H9 (cell line): ENCODE measurements around the gene CCL11. TPM values are rescaled to one million over a fixed set of nuclear protein-coding genes. Genes with fewer than 3 reads are reported as not detected.

Experiments used
- DNase-seq: peaks from one replicate; pipeline ENCODE4 v3.0.0-alpha.2; 2017
- H2AFZ ChIP-seq: one replicate; pipeline ENCODE4 v1.6.1; 2013; ENCODE audit warnings: mild to moderate bottlenecking, low read length, control low read depth, moderate library complexity
- H2AK5ac ChIP-seq: 2 replicates; pipeline ENCODE4 v1.6.1; 2013; ENCODE audit warnings: low read length, control low read depth, mixed read lengths; ENCODE audit not compliant: insufficient read length
- H2BK120ac ChIP-seq: one replicate; pipeline ENCODE4 v1.6.1; 2013; ENCODE audit warnings: low read depth, mild to moderate bottlenecking, low read length, control low read depth, inconsistent platforms; ENCODE audit not compliant: poor library complexity, severe bottlenecking
- H2BK12ac ChIP-seq: 2 replicates; pipeline ENCODE4 v1.6.1; 2013; ENCODE audit warnings: low read length, control low read depth, mixed read lengths, low read depth; ENCODE audit not compliant: insufficient read length
- H2BK15ac ChIP-seq: 2 replicates; pipeline ENCODE4 v1.6.1; 2013; ENCODE audit warnings: low read depth, low read length, control low read depth
- H2BK20ac ChIP-seq: one replicate; pipeline ENCODE4 v1.6.1; 2013; ENCODE audit warnings: low read depth, mild to moderate bottlenecking, low read length, control low read depth, inconsistent platforms; ENCODE audit not compliant: poor library complexity, severe bottlenecking
- H2BK5ac ChIP-seq: 2 replicates; pipeline ENCODE4 v1.6.1; 2013; ENCODE audit warnings: low read length, control low read depth, mixed read lengths; ENCODE audit not compliant: insufficient read length
- H3K14ac ChIP-seq: 2 replicates; pipeline ENCODE4 v1.6.1; 2013; ENCODE audit warnings: low read length, control low read depth; ENCODE audit not compliant: insufficient read depth
- H3K18ac ChIP-seq: 2 replicates; pipeline ENCODE4 v1.6.1; 2013; ENCODE audit warnings: low read depth, mild to moderate bottlenecking, mixed read lengths, low read length, control low read depth; ENCODE audit not compliant: insufficient read length
- H3K23ac ChIP-seq: 2 replicates; pipeline ENCODE4 v1.6.1; 2013; ENCODE audit warnings: low read length, control low read depth, mixed read lengths, low read depth; ENCODE audit not compliant: insufficient read length
- H3K23me2 ChIP-seq: 2 replicates; pipeline ENCODE4 v1.6.1; 2013; ENCODE audit warnings: low read depth, mild to moderate bottlenecking, mixed read lengths, low read length, control low read depth; ENCODE audit not compliant: insufficient read length, poor library complexity, severe bottlenecking
- H3K27ac ChIP-seq: 2 replicates; pipeline ENCODE4 v1.5.1; 2013; ENCODE audit warnings: low read length, control low read depth, mixed read lengths, low read depth; ENCODE audit not compliant: insufficient read length
- H3K27me3 ChIP-seq: 2 replicates; pipeline ENCODE4 v1.6.1; 2013; ENCODE audit warnings: low read length, control low read depth, inconsistent platforms; ENCODE audit not compliant: insufficient read depth
- H3K4ac ChIP-seq: 2 replicates; pipeline ENCODE4 v1.6.1; 2013; ENCODE audit warnings: low read depth, mild to moderate bottlenecking, control low read depth, inconsistent platforms, low read length, moderate library complexity
- H3K4me1 ChIP-seq: 2 replicates; pipeline ENCODE4 v1.6.1; 2013; ENCODE audit warnings: low read length, control low read depth, inconsistent platforms; ENCODE audit not compliant: insufficient read depth
- H3K4me2 ChIP-seq: 2 replicates; pipeline ENCODE4 v1.6.1; 2013; ENCODE audit warnings: low read length, control low read depth, mixed read lengths; ENCODE audit not compliant: insufficient read length, insufficient read depth
- H3K56ac ChIP-seq: 2 replicates; pipeline ENCODE4 v1.6.1; 2013; ENCODE audit warnings: low read depth, mild to moderate bottlenecking, mixed read lengths, low read length, control low read depth; ENCODE audit not compliant: insufficient read length
- H3K79me1 ChIP-seq: 2 replicates; pipeline ENCODE4 v1.6.1; 2013; ENCODE audit warnings: low read depth, mild to moderate bottlenecking, moderate library complexity, low read length, control low read depth, inconsistent platforms; ENCODE audit not compliant: insufficient read depth, poor library complexity, severe bottlenecking
- H3K79me2 ChIP-seq: 2 replicates; pipeline ENCODE4 v1.6.1; 2013; ENCODE audit warnings: low read length, control low read depth, inconsistent platforms; ENCODE audit not compliant: insufficient read depth
- H3K9ac ChIP-seq: 2 replicates; pipeline ENCODE4 v1.6.1; 2013; ENCODE audit warnings: low read length, control low read depth, mixed read lengths; ENCODE audit not compliant: insufficient read length; ENCODE audit errors: extremely low read depth
- H3K9me3 ChIP-seq: one replicate; pipeline ENCODE4 v1.6.1; 2013; ENCODE audit warnings: low read depth, low read length, inconsistent platforms; ENCODE audit not compliant: control insufficient read depth
- H3T11ph ChIP-seq: one replicate; pipeline ENCODE4 v1.6.1; 2013; ENCODE audit warnings: mild to moderate bottlenecking, low read length, control low read depth, inconsistent platforms
- H4K20me1 ChIP-seq: one replicate; pipeline ENCODE4 v1.6.1; 2013; ENCODE audit not compliant: control insufficient read depth, insufficient read length, insufficient read depth
- H4K5ac ChIP-seq: 2 replicates; pipeline ENCODE4 v1.6.1; 2013; ENCODE audit warnings: low read depth, mild to moderate bottlenecking, mixed read lengths, low read length, control low read depth; ENCODE audit not compliant: insufficient read length
- H4K8ac ChIP-seq: replicated peaks from 2 replicates; pipeline ENCODE4 v1.6.1; 2013; ENCODE audit warnings: low read length, control low read depth, mixed read lengths, low read depth; ENCODE audit not compliant: insufficient read length
- H4K91ac ChIP-seq: 2 replicates; pipeline ENCODE4 v1.6.1; 2013; ENCODE audit warnings: low read depth, mild to moderate bottlenecking, moderate library complexity, mixed read lengths, low read length, control low read depth; ENCODE audit not compliant: insufficient read length
- H3K27ac Mint-ChIP-seq, 3 experiments: 2 replicates in 2 of 3; 3 replicates in 1 of 3; pipeline ENCODE4 v1.8.0; 2020 to 2021; ENCODE audit warnings: mixed read lengths in 3 of 3, mild to moderate bottlenecking in 1 of 3, moderate library complexity in 1 of 3
- H3K27me3 Mint-ChIP-seq: 2 replicates; pipeline ENCODE4 v1.8.0; 2021; ENCODE audit warnings: low read depth, mild to moderate bottlenecking, moderate library complexity, mixed read lengths
- H3K36me3 Mint-ChIP-seq, 3 experiments: 2 replicates in 2 of 3; 3 replicates in 1 of 3; pipeline ENCODE4 v1.8.0; 2020 to 2021; ENCODE audit warnings: low read depth in 3 of 3, mixed read lengths in 3 of 3; ENCODE audit not compliant: insufficient read depth in 1 of 3
- H3K4me1 Mint-ChIP-seq, 2 experiments: 2 replicates each; pipeline ENCODE4 v1.8.0; 2020; ENCODE audit warnings: mixed read lengths in 2 of 2
- H3K4me3 Mint-ChIP-seq, 2 experiments: 2 replicates in 1 of 2; 3 replicates in 1 of 2; pipeline ENCODE4 v1.8.0; 2020 to 2021; ENCODE audit warnings: mild to moderate bottlenecking in 2 of 2, mixed read lengths in 2 of 2, moderate library complexity in 1 of 2
- H3K9me3 Mint-ChIP-seq, 2 experiments: 2 replicates in 1 of 2; 3 replicates in 1 of 2; pipeline ENCODE4 v1.8.0; 2020; ENCODE audit warnings: mild to moderate bottlenecking in 2 of 2, mixed read lengths in 2 of 2, moderate library complexity in 1 of 2
- WGBS: extraction: QIAGEN DNeasy Blood & Tissue Kit; methylation state at CpG from one replicate; pipeline ENCODE4 v1.1.7; 2013; ENCODE audit warnings: missing lambda C conversion rate, low lambda C conversion rate, mixed read lengths; ENCODE audit not compliant: insufficient read length; ENCODE audit errors: extremely low coverage; 5-methylcytosine and 5-hydroxymethylcytosine counted together
- total RNA-seq: library from RNA; stranded (reverse); gene quantifications from 2 replicates; pipeline ENCODE4 v1.2.1, GENCODE V29; 2021
- TF ChIP-seq, protein P1 (sequence below): fragments of 200-600 bp; sonication (generic); conservative IDR thresholded peaks from 3 replicates; pipeline ENCODE4 v1.8.0; 2021; ENCODE audit warnings: antibody characterized with exemption, mild to moderate bottlenecking

Gene CCL11
- total RNA-seq, 1 experiment from 2014 or later: not detected

DNA sequence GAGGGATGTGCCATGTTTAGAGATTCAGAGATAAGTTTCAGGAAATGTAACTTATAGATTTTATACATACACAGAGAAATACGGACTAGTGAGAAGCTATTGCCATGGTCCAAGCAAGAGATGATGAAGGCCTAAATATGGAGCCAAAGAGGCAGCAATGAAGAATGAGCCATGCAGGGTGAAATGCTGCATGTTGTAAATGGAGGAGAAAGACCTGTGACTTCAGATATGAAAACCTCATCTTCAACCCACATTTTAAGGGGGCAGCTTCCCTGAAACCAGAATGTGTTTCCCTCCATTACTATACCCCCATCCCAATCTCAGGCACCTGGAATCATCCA lies 27.6 kb upstream of the CCL11 start:
- H3K79me1 ChIP-seq: no peaks in the 10 kb centered on the region
- H4K91ac ChIP-seq: no peak overlapping the region
- no peak overlapping the region for H2BK5ac ChIP-seq
- no peak overlapping the region for H3K14ac ChIP-seq
- no peak overlapping the region for H3T11ph ChIP-seq
- no peak overlapping the region for H2BK20ac ChIP-seq
- Mint-ChIP-seq H3K36me3 (peaks cover 0 to 2% (median 2%) of the 10 kb centered on the region in 3 experiments; a peak in 2 of 7 replicates), H3K4me3 (no peak overlapping the region), H3K9me3 (no peaks in the 10 kb centered on the region), H3K4me1 (peaks cover 25 to 30% of the 10 kb centered on the region in 2 experiments), H3K27me3 (peaks cover 19% of the 10 kb centered on the region), H3K27ac (no peak overlapping the region)
- WGBS: no CpG with 5 or more reads among the region's 1 CpG
- peaks cover 9% of the 10 kb centered on the region for H3K23me2 ChIP-seq
- no peak overlapping the region for H2BK120ac ChIP-seq
- H3K9me3 ChIP-seq: no peaks in the 10 kb centered on the region
- no peak overlapping the region for H3K4me2 ChIP-seq
- H2AK5ac ChIP-seq: no peak overlapping the region
- no peak overlapping the region for H4K5ac ChIP-seq
- H3K27me3 ChIP-seq: no peaks in the 10 kb centered on the region; the same call in 1 of the 2 replicates
- H3K4ac ChIP-seq: no peak overlapping the region
- H3K4me1 ChIP-seq: peaks cover 4% of the 10 kb centered on the region; the same call in 1 of the 2 replicates
- no peaks in the 10 kb centered on the region for H3K79me2 ChIP-seq
- H4K8ac ChIP-seq: no peak overlapping the region
- no peaks in the 10 kb centered on the region for H4K20me1 ChIP-seq
- TF ChIP-seq, protein P1, sequence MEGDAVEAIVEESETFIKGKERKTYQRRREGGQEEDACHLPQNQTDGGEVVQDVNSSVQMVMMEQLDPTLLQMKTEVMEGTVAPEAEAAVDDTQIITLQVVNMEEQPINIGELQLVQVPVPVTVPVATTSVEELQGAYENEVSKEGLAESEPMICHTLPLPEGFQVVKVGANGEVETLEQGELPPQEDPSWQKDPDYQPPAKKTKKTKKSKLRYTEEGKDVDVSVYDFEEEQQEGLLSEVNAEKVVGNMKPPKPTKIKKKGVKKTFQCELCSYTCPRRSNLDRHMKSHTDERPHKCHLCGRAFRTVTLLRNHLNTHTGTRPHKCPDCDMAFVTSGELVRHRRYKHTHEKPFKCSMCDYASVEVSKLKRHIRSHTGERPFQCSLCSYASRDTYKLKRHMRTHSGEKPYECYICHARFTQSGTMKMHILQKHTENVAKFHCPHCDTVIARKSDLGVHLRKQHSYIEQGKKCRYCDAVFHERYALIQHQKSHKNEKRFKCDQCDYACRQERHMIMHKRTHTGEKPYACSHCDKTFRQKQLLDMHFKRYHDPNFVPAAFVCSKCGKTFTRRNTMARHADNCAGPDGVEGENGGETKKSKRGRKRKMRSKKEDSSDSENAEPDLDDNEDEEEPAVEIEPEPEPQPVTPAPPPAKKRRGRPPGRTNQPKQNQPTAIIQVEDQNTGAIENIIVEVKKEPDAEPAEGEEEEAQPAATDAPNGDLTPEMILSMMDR: no peak
- H3K9ac ChIP-seq: no peak overlapping the region
- H2BK15ac ChIP-seq: no peak overlapping the region
- H2AFZ ChIP-seq: no peak overlapping the region
- no peak overlapping the region for H2BK12ac ChIP-seq
- H3K27ac ChIP-seq: no peak overlapping the region
- no peak overlapping the region for H3K23ac ChIP-seq
- no peak overlapping the region for H3K18ac ChIP-seq
- no peak for DNase-seq
- no peak overlapping the region for H3K56ac ChIP-seq
